Heart left ventricle (tissue), 16 donors: ENCODE measurements around the gene NFE2L2. TPM values are rescaled to one million over a fixed set of nuclear protein-coding genes. Genes with fewer than 3 reads are reported as not detected.

Source experiments
- ATAC-seq, 4 donors: fragments of 200-7000 bp; cut with Tn5 transposase; one replicate each; pipeline ENCODE4 v1.9.1; 2020 to 2022; ENCODE audit warnings: moderate library complexity in 4 of 4, mild to moderate bottlenecking in 3 of 4, moderate number of reproducible peaks in 1 of 4
- DNase-seq, 5 donors: peaks; one replicate each; pipeline ENCODE4 v3.0.0-alpha.2; 2020
- H3K27ac ChIP-seq, 12 donors: fragments of 200-600 bp; sonication (generic) in 4 of 12; one replicate each; pipeline versions ENCODE4 v1.5.0 to v1.8.0; 2016 to 2022; ENCODE audit warnings: mild to moderate bottlenecking in 2 of 12
- H3K27me3 ChIP-seq, 9 donors: fragments of 200-600 bp; sonication (generic) in 2 of 9; one replicate each; pipeline versions ENCODE4 v1.5.1 to v1.8.0; 2016 to 2022; ENCODE audit warnings: mild to moderate bottlenecking in 3 of 9
- H3K36me3 ChIP-seq, 9 donors: fragments of 200-600 bp; sonication (generic) in 2 of 9; one replicate each; pipeline versions ENCODE4 v1.5.0 to v1.8.0; 2018 to 2022; ENCODE audit warnings: mild to moderate bottlenecking in 2 of 9
- H3K4me1 ChIP-seq, 12 donors: fragments of 200-600 bp; sonication (generic) in 4 of 12; one replicate each; pipeline versions ENCODE4 v1.5.0 to v1.8.0; 2016 to 2022; ENCODE audit warnings: mild to moderate bottlenecking in 3 of 12
- H3K4me3 ChIP-seq, 12 donors: fragments of 200-600 bp; sonication (generic) in 4 of 12; one replicate each; pipeline versions ENCODE4 v1.5.0 to v1.8.0; 2017 to 2022; ENCODE audit warnings: mild to moderate bottlenecking in 9 of 12, moderate library complexity in 4 of 12
- H3K9me3 ChIP-seq, 12 donors: fragments of 200-600 bp; sonication (generic) in 4 of 12; one replicate each; pipeline versions ENCODE4 v1.5.0 to v1.8.0; 2016 to 2022; ENCODE audit warnings: mild to moderate bottlenecking in 1 of 12
- POLR2A ChIP-seq, 2 donors: fragments of 450-650 bp; IDR thresholded peaks; one replicate each; pipeline ENCODE4 v1.6.1; 2017; ENCODE audit warnings: antibody characterized with exemption in 2 of 2, mild to moderate bottlenecking in 2 of 2, moderate library complexity in 2 of 2
- WGBS, 4 donors: extraction: QIAGEN DNeasy Blood & Tissue Kit in 2 of 4; methylation state at CpG; one replicate each; pipeline versions ENCODE4 v1.1.5 to v1.1.7; 2013 to 2018; 5-methylcytosine and 5-hydroxymethylcytosine counted together
- intact Hi-C, 10 donors: fragments of 100-400 bp; cut with DNase I; formaldehyde crosslinking; loops; one replicate each; pipeline versions ENCODE4 v1.11.1 to v1.14.2; 2022
- polyA plus RNA-seq, 2 donors: library from polyadenylated mRNA; stranded (reverse); fragments of 200-250 nt; gene quantifications; one replicate each; pipeline ENCODE4 v1.2.3, GENCODE V29; 2013
- total RNA-seq, 9 donors: library from RNA; depleted of rRNA in 2 of 9; stranded (reverse); fragments of >200 nt in 2 of 9; fragmentation: NEBNext Ultra II Directional in 3 of 9; extraction: Animal tissue kit (Norgen Biotek cat#: 25700) in 3 of 9; gene quantifications; one replicate each; pipeline versions ENCODE4 v1.1.0 to v1.2.4, GENCODE V29; 2016 to 2023
- TF ChIP-seq, protein P1 (sequence below), 12 donors: fragments of 200-600 bp; sonication (generic) in 4 of 12; IDR thresholded peaks; one replicate each; pipeline versions ENCODE4 v1.5.0 to v1.8.0; 2018 to 2022; ENCODE audit warnings: antibody characterized with exemption in 12 of 12, mild to moderate bottlenecking in 5 of 12
- donor health status: ischemic (EF 13 %, LVEDD 7.1; RV severe dilation, severe dysfunction).
- donor health status: healthy with polysubstance abuse.
- donor health status: DM: no; HTN: yes; CAD: no.
- donor health status: DM: no; HTN: no; CAD: no.
- donor health status: ischemic (EF 25% LVEDD 6.9; RV normal size, moderate dysfunction).
- donor health status: ischemic (EF 25% LVEDD 5.7; RV mildly dilated, moderate dysfunction).
- donor health status: healthy.
- donor health status: DM: yes; HTN: yes; CAD: no.
- donor health status: ischemic (EF 35%, LVEDD 5.7; RV mildly dilated, moderate dysfunction).
- donor health status: nonischemic (EF 11% LVEDD 7.7; RV severe dilation, severe dysfunction).
- donor health status: DM: yes; HTN: yes; CAD: no.
- donor health status: PGD.
- donor health status: ischemic (EF 29% LVEDD 5.4; RV normal size, mild dysfunction).
- donor health status: nonischemic (EF 23%, LVEDD 6.1; RV moderate dilation, normal function).

Gene NFE2L2
- total and polyA plus RNA-seq, 11 donors, result 17.0 to 82.5 (median 54.8) TPM

DNA sequence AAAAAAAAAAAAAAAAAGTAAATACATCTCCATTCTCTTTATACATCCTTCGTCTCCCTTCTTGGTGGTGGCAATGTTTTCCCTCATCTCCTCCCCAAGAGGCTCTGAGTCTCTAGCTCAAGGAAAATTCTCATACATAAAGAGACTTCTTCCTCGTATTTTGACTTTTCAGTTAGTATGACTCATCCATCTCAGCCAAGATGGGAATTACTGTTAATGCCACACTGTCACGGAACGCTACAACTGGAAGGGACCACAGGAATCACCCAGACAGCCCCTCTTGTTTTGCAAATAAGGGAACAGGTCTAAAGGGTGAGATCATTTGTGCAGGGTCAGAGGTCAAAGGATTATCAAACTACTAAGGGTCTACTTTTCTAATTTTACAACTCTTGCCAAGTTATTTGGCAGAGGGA is 19.5 kb downstream of the NFE2L2 start:
- Histone ChIP-seq H3K36me3 (peaks cover 0 to 6% (median 0%) of the 10 kb centered on the region in 9 donors), H3K4me1 (peaks cover 28 to 100% (median 93%) of the 10 kb centered on the region in 12 donors), H3K27me3 (no peaks in the 10 kb centered on the region), H3K4me3 (no peak overlapping the region), H3K27ac (peak overlapping the region in 6 of 12 donors; percentile 3 to 94 (median 86)), H3K9me3 (no peaks in the 10 kb centered on the region)
- WGBS, 4 donors, result 43 to 64% (median 49%) methylated on average over 4 of the region's 4 CpGs
- no peak for DNase-seq
- TF ChIP-seq, protein P1, sequence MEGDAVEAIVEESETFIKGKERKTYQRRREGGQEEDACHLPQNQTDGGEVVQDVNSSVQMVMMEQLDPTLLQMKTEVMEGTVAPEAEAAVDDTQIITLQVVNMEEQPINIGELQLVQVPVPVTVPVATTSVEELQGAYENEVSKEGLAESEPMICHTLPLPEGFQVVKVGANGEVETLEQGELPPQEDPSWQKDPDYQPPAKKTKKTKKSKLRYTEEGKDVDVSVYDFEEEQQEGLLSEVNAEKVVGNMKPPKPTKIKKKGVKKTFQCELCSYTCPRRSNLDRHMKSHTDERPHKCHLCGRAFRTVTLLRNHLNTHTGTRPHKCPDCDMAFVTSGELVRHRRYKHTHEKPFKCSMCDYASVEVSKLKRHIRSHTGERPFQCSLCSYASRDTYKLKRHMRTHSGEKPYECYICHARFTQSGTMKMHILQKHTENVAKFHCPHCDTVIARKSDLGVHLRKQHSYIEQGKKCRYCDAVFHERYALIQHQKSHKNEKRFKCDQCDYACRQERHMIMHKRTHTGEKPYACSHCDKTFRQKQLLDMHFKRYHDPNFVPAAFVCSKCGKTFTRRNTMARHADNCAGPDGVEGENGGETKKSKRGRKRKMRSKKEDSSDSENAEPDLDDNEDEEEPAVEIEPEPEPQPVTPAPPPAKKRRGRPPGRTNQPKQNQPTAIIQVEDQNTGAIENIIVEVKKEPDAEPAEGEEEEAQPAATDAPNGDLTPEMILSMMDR (IDR thresholded peaks at IDR 0.05), result no peak
- no peak for TF ChIP-seq POLR2A (IDR thresholded peaks at IDR 0.05)
- ATAC-seq, result peak in 1 of 4 donors; percentile 28
- intact Hi-C loops, result no loop called here

DNA sequence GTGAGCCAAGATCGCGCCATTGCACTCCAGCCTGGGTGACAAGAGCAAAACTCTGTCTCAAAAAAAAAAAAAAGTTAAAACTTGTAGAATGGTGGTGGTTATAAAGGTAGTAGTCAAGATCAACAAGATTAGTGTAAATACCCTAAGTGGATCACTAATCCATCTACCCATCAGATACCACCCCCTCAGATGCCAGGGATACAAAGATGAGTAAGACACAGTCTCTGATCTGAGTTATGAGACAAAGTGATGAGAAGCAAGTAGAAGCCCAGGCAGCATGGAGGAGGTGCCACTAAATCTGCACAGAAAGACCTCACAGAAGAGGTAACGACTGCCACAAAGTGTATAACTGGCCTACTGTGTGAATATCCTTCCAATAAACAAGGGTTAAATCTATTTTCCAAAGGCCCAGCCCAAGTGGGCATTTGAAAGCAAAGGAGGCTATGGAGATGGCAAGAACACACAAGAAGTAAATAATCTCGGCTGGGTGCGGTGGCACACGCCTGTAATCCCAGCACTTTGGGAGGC is 20.2 kb downstream of the NFE2L2 start:
- WGBS, 4 donors, result 93 to 98% (median 97%) methylated on average over 6 of the region's 6 CpGs
- Histone ChIP-seq H3K36me3 (peaks cover 0 to 6% (median 0%) of the 10 kb centered on the region in 9 donors), H3K27ac (peak overlapping the region in 5 of 12 donors; percentile 23 to 94 (median 87)), H3K4me1 (peaks cover 28 to 100% (median 96%) of the 10 kb centered on the region in 12 donors), H3K27me3 (no peaks in the 10 kb centered on the region), H3K9me3 (no peaks in the 10 kb centered on the region), H3K4me3 (no peak overlapping the region)
- no peak for DNase-seq
- no peak for TF ChIP-seq POLR2A (IDR thresholded peaks at IDR 0.05)
- TF ChIP-seq, protein P1 (IDR thresholded peaks at IDR 0.05), result no peak
- intact Hi-C loops, result no loop called here
- no peak for ATAC-seq

DNA sequence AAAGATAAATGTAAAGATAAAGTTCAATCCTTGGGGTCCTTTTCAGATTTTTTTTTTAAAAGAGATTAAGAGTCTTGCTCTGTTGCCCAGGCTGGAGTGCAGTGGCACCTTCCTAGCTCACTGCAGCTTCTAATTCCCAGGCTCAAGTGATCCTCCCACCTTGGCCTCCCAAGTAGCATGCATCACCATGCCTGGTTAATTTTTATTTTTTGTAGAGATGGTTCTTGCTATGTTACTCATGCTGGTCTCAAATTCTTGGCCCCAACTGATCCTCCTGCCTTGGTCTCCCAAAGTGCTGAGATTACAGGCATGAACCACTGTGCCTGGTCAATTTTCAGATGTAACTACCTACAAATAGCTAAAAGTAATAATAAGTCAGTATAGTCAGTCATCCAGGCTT is 21.1 kb downstream of the NFE2L2 start:
- no peak overlapping the region for H3K4me3 ChIP-seq
- TF ChIP-seq, protein P1 (IDR thresholded peaks at IDR 0.05), result no peak
- no peak for TF ChIP-seq POLR2A (IDR thresholded peaks at IDR 0.05)
- DNase-seq, result no peak
- H3K36me3 ChIP-seq, result peaks cover 0 to 4% (median 0%) of the 10 kb centered on the region in 9 donors
- H3K4me1 ChIP-seq, result peaks cover 28 to 100% (median 96%) of the 10 kb centered on the region in 12 donors
- intact Hi-C loops, result loop anchor here in 1 of 10 donors (2.0 kb wide), 2 partner anchors 19 to 31 kb away; partner anchors contain the start of gene HNRNPA3
- H3K9me3 ChIP-seq, result no peaks in the 10 kb centered on the region
- no peak for ATAC-seq
- no peaks in the 10 kb centered on the region for H3K27me3 ChIP-seq
- peak overlapping the region; percentile 8 to 94 (median 82) for H3K27ac ChIP-seq

DNA sequence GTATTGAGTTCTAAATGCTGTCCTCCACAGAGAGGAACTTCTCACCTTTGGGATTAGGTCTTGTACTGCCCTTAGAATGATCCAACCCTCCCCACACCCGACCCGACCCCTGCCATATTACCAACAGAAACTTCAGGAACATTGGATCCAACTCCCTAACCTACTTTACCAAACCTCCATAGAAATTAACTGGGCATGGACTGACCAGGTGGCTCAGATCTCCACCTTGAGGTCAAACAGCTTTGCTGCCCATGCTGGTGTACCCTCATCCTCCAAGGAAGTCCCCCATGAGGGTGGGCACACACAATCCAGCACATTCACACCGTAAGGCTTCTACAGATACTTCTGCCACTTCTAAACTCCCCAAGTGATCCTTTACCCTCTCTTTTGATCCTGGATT is 21.5 kb downstream of the NFE2L2 start:
- TF ChIP-seq, protein P1 (IDR thresholded peaks at IDR 0.05), result no peak
- TF ChIP-seq POLR2A (IDR thresholded peaks at IDR 0.05), result no peak
- peaks cover 0 to under 1% (median 0%) of the 10 kb centered on the region in 9 donors for H3K36me3 ChIP-seq
- DNase-seq (no peak), ATAC-seq (no peak)
- peak overlapping the region in 3 of 12 donors; percentile 29 to 38 (median 30) for H3K4me3 ChIP-seq
- H3K27ac ChIP-seq, result peak overlapping the region; percentile 8 to 94 (median 82)
- H3K27me3 ChIP-seq, result no peaks in the 10 kb centered on the region
- H3K4me1 ChIP-seq, result peaks cover 28 to 100% (median 97%) of the 10 kb centered on the region in 12 donors
- H3K9me3 ChIP-seq, result no peaks in the 10 kb centered on the region
- 91 to 95% (median 91%) methylated on average over 3 of the region's 3 CpGs for WGBS, 4 donors
- intact Hi-C loops, result loop anchor here in 1 of 10 donors (2.0 kb wide), 2 partner anchors 20 to 30 kb away; partner anchors contain the start of gene HNRNPA3
